Measurements from ENCODE around the gene SLC15A4.
"Not testable (repeated sequence)": the region's sequence is repeated elsewhere in the genome, so short reads cannot be mapped to it uniquely, and the experiment has no call there.

The SLC15A4 gene

GRCh38 chr12:128813392-128813791 is 10.4 kb downstream of the SLC15A4 start:
- no peak for DNase-seq

- DNase-seq: no peak
Measured at GRCh38 chr12:128811806-128812205, 12.0 kb downstream of the SLC15A4 start.

DNA sequence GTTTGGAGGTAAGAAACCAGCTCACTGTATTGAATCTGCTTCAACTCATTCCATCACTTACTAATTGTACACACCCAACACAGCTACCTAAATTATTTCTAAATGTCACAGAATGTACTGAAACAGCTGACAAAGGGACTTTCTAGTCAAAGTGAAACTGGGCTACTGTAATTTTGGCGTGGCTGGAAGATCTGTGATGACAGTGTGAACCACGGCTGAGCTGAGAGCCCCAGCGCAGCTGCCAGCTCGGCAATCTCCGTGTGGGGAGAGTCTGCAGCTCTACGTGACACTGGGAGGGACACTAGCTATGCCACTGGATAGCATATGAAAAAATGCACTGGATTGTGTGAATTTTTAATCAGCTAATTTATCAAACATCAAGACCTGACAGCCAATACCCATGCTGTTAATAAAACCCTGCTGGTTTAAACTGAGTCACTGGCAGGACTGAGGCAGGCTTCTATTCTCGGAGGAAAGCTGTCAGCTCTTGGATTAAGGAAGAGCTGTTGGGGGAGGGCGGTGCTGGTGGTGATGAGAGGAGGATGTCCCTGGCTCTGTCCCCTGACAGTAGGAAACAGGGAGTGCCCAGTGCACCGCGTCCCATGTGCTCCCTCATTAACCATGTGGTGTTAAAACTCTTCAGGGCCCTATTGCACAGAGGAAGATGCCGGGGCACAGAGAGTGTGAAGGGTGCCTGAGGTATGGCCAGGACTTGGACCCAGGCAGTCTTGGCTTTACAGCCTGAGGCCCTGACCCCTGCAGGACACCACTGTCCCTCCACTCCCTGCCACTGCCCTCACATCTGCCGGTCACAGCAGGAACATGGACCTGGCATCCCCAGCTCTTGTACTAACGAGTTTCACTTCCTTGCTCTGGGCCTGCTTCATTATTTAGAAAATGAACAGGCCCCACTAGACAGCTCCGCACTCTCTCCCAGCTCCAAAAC is 13.3 kb downstream of the SLC15A4 start:
- no peak for DNase-seq

DNA sequence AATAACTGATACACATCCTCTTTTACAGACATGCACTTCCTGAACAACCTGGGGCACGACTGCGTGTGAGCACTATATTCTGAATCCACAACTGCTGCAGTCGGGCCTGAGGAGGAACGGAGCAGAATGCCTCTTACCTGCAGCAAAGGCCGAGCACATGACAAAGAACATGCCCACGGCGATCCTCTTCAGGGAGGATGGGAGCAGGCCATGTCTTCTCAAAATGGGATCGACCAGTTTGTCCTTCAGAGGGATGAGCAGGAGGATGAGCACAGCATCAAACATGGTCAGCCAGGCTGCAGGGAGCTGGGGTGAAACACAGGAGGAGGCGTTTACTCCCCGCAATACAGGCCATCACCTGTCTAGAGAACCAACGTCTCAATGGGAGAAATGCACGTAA is 15.1 kb downstream of the SLC15A4 start:
- no peak for DNase-seq

DNA sequence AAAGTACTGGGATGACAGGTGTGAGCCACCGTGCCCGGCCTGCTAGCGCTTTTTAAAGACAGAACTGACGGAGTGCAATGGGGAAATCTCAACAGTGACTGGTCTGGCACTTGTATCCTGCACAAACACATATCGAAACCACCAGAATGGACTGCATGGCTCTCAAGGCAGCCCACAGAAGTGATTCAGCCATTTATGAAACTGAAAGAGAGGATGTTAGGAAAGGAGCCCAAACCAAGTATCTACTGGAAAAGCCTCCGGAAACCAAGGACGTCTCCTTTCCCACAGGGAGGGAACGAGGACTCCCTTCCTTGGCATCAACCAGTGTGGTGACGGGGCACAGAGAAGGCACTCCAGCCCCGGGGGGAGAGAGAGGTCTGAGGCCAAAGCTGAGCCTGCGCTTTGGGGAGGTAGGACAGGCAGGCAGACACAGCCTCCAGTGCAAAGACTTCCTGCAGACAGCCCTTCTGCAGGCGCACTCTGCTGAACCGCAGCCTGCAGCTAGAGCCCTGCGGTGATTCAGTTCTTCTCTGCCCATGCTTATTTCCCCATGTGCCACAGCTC is 16.5 kb downstream of the SLC15A4 start:
- DNase-seq: no peak

DNA sequence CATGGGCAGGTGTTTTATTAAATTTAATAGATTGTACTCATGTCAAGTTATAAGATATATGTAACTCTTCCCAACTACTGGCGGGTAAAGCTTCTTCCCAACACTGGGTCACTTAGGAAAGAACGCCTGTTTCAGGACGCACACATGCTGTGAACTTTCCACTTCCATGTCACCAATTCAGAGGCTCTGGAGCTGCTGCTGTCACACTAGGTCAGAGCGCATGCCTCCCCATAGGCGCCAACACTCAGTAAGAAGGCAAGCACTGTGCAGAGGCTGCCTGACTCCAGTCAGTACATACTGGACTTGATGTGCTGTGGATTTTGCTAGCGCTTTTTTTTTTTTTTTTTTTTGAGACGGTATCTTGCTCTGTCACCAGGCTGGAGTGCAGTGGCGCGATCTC is 17.2 kb downstream of the SLC15A4 start:
- no peak for DNase-seq

- DNase-seq: not testable (repeated sequence)
Measured at GRCh38 chr12:128805406-128805805, 18.4 kb downstream of the SLC15A4 start.

GRCh38 chr12:128804762-128805161 is 19.0 kb downstream of the SLC15A4 start:
- no peak for DNase-seq

DNA sequence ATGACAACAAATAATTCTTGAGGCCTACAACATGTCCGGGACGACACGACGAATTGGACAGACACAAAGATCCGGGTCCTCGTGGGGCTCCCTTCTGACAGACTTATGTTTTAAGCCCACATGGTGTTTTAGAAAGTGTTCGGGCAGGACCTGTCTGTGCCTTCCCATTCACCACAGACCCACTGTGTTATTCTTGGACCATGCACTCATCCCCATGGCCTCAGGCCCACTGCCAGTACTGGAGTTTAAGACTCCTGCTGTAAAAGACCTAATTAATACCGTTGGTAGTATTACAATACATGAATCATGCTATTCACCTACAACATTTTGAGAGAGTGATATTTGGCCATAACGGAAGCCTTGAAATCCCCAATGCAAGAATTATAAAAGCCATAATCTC is 20.0 kb downstream of the SLC15A4 start:
- no peak for DNase-seq

DNA sequence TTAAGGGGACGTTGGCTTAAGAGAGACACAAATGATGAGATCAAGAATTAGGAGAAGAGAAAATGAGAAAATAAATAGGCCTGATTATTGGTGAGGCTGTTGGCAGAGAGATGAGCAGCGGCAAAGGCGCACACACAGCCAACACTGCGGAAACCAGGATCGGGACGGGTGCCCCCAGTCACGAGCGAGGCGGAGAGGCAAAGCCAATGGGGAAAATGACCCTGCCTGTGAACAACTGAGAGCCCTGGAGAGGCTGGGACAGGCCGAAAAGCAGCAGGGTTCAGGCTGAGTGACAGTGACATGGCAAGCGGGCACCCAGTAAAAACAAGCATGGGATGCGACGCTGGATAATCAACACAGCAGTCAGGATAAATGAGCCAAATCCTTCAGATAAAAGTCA is 21.0 kb downstream of the SLC15A4 start:
- DNase-seq: no peak

DNA sequence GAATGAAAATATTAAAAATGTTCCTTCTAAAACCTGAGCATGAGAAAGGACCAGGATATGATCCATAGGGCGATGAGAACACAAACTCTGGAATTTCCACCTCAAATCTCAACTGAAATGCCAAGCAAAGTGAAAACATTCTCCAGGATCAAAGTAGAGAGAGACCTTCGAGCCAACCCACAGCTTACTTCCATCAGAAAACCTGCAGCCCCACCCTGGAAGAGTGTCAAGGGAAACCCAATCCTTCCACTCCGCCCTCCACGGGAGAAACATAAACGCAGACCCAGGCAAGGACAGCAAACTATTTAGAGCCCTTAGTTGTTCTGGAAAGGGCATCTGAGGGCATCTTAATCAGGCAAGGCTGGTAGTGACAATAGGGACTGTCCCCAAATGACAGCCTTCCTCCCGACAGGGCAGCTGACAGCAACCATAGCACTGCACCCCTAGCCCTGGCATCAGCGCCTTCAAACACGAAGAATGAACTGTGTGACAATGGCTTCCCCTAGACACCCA is 21.8 kb downstream of the SLC15A4 start:
- no peak for DNase-seq

DNA sequence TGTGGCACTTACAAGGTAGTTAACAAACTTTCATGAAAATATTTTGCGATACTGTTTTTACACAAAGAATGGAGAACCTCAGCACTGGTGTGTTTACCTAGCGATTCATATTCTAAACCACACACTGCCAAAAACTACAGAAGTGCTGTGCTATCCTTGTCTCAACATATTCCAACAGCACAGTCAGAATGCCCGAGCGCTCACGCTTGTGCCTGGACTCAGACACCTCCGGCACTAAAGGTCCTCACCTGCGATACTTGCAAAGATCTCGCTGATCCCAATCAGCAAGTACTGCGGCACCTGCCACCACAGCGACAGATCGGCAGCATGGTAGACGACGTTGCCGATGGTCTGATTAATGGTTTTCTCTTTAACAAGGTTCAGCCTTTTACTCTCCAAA is 23.2 kb downstream of the SLC15A4 start:
- no peak for DNase-seq

GRCh38 chr12:128798571-128799341 is 25.0 kb downstream of the SLC15A4 start:
- no peak for DNase-seq

GRCh38 chr12:128797119-128798118 is 26.3 kb downstream of the SLC15A4 start:
- no peak for DNase-seq

- no peak for DNase-seq
Measured at GRCh38 chr12:128796439-128797118, 27.2 kb downstream of the SLC15A4 start.

DNA sequence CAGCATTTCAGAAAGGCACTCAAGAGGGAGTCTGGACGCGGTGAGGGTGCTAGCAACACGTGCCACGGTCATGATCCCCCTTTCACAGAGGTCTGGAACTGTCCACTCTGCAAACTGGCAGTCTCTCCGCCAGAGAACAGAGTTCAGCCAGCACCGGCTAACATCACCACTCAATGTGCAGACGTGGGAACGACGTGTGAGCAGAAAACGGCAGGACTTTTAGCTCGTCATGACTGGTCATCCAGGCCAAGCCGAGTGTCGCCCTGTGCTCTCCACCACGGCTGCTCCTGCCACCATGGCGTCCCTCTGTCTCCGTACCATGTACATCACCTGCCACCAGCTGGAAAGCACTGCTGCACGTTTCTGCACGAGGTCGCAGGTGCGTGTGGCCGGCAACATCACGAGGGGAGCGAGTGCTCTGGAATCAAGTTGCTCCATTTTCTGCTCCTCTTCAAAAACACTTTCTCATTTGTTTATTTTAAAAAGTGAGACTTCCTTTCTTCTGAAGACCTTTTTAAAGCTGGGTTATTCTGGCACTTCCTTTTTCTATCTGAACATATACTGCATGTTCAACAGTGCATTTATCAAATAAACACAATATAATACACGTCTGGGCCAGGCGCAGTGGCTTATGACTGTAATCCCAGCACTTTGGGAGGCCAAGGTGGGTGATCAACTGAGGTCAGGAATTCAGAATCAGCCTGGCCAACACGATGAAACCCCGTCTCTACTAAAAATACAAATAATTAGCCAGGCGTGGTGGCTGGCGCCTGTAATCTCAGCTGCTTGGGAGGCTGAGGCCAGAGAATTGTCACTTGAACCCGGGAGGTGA is 28.0 kb downstream of the SLC15A4 start:
- DNase-seq: no peak

DNA sequence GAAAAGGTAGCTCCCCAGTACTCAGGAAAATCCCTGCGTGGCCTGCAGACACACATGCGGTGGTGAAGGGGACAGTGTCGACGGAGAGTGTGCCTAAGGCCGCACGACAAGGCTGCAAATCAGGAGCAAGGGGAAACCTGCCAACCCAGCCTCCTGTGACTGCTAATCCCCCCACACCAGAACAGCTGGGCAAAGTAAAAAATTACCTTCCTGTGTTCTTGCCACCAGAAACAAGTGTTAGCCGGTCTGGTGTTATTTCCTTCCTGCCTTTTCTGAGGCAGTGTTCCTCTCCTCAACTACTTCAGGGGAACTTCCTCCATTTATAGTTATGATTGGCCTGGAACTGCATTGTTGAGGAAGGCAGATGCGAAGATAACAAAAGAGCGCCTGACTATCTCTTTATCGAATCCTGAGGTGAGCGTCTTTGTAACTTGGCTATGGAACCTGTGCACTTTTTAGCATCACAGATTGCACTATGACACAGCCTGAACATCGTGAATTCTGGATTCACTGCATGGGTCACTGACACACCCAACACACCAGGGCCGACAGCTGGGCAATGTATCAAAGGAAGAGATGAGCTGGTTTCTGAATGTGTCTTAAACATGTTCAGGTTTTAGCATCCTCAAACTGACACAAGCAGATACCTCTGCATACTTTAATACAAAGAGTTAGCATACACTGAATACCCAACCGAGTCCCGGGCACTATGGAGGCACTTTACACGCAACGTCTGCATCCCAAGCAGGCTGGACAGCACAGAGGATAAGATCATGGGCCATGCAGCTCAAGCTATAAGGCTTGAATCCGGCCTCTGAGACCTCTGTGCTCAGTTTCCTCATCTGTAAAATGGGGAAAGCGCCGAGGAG is 28.9 kb downstream of the SLC15A4 start:
- no peak for DNase-seq

DNA sequence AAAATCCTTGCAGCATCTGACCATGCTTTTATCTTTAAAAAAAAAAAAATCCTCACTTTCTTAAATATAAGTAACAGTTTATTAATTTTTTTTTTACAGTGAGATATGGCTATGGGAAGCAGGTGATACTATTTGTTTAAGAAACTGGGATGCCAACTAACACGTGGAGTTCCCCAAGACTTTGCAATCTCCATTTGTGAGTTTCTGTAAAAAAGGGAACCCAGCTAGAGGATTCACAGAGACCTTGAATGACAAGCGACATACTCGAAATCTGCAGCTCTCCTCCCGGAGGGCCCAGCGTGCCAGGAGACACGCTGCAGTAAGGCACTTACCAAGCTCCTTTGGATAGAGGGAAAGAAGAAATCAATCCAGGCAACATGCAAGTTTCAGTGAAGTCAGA is 30.1 kb downstream of the SLC15A4 start:
- DNase-seq: no peak

DNA sequence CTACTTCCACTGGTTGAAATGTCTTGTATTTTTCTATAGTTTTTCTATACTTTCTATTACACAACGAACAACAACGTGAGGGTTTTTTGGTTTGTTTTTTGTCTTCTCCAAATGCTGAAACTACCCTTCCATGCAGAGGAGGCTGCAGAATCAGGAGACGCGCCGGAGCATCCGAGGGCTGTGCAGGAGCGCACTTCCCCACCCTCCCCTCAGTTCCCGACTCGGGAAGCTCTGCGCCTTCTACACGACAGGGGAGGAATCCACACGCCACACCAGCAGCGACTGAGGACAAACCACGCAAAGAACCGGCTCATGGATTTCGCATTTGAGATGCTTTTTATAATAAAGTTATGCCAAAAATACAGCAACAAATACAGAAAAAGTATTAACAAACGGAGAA is 30.9 kb downstream of the SLC15A4 start:
- no peak for DNase-seq

DNA sequence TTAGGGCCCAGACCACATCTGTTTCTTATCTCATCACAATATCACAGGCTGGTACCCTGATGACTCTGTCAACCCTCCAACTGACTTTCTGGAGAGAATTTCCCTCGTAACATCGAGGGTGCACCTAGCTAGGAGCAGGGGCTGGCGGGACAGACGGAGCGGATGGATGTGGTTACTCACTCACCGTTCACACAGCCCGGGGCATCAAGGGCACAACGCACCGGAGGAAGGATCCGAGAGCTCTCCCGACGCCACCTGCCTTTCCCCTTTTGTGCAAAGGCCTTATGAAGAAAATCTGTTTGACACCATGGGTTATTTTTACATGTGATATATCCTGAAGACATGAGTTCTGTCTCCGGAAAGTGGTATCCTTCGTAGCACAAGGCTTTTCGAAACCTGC is 31.4 kb downstream of the SLC15A4 start:
- DNase-seq: no peak
